GM12873 (cell line): ENCODE data around the gene GNAQ.

Source experiments
- CTCF ChIP-seq: IDR thresholded peaks from 2 replicates; pipeline ENCODE4 v1.5.1; 2012; ENCODE audit warnings: low read depth, mild to moderate bottlenecking, moderate library complexity, low read length, control low read depth; ENCODE audit not compliant: insufficient read depth; ENCODE audit errors: missing control alignments

GNAQ gene

GRCh38 chr9:78025186-78025585, 6.4 kb downstream of the GNAQ start:
- TF ChIP-seq CTCF = no peak

- TF ChIP-seq CTCF = no peak
Observed at GRCh38 chr9:78023003-78023741, 8.4 kb downstream of the GNAQ start.

GRCh38 chr9:78021697-78022096, 9.9 kb downstream of the GNAQ start:
- TF ChIP-seq CTCF = no peak

- TF ChIP-seq CTCF = no peak
Observed at GRCh38 chr9:78017190-78017693, 14.4 kb downstream of the GNAQ start.

GRCh38 chr9:78015241-78015640, 16.4 kb downstream of the GNAQ start:
- no peak for TF ChIP-seq CTCF

GRCh38 chr9:78014776-78015175, 16.8 kb downstream of the GNAQ start:
- no peak for TF ChIP-seq CTCF

- TF ChIP-seq CTCF = no peak
Observed at GRCh38 chr9:78013934-78014333, 17.7 kb downstream of the GNAQ start.
